Stimulated activated CD8-positive, alpha-beta memory T cell treated with anti-CD3 and anti-CD28 coated beads, Interleukin-4, amount 100 ng/mL, for 4 hours (primary cell): ENCODE results near the gene CTU1.

Source experiments
- DNase-seq, 2 donors: peaks; one replicate each; pipeline ENCODE4 v3.0.0-alpha.2; 2020; ENCODE audit warnings: low read depth in 2 of 2, low spot score in 1 of 2

The CTU1 gene

DNA sequence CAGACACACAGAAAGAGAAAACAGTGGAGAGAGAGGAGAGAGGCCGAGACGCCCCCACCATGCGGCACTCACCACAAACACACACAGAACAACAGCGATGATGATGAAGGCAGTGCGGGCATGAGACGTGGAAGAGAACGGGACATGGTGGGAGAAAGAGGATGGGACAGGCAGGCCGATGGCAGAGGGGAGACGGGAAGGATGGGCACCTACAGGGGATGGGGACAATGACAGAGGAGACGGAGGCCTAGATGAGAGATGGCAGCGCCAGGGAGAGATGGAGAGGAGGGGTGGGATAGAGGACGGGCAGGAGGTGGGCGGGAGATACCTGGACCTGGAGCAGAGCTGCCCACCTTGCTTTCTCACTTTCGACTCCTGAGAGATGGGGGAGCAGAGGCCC, 24.4 kb downstream of the CTU1 start:
- no peak for DNase-seq

DNA sequence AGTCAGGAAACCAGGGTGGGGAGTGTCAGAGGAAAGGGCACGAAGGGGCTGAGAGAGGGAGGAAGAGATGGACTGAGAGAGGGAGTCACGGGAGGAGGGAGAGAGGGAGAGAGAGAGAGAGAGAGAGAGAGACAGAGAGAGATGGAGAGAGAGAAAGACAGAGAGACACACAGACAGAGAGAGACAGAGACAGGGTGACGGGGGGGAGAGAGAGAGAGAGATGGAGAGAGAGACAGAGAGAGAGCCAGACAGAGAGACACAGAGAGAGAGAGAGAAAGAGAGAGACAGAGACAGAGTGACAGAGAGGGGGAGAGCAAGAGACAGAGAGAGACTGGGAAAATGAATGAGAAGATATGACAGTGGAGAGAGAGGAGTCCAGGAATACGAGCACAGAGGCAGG, 25.0 kb downstream of the CTU1 start:
- DNase-seq: no peak

DNA sequence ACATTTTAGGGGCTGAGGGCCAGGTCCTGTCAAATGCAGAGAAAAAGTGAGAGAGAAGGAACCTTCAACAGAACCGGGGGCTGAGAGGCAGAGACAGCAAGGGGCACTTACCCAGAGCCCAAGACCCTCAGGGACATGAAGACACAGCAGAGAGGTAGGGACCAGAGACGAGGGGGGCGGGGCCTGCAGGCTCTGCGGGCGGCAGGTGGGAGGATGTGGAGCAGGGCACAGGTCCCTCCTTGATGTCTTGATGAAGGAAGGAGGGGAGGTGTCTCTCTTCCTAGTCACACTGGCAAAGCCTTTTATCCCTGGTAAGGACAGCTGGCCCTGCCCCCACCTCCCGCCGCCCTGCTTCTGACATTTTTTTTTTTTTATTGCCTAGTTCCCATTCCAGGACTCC, 25.6 kb downstream of the CTU1 start, which contains the start of gene KLK14:
TSS of gene KLK14 (minus strand) at position 277 of the 400 bp plus-strand sequence. CDS start at position 4, 273 bp downstream.
- no peak for DNase-seq

DNA sequence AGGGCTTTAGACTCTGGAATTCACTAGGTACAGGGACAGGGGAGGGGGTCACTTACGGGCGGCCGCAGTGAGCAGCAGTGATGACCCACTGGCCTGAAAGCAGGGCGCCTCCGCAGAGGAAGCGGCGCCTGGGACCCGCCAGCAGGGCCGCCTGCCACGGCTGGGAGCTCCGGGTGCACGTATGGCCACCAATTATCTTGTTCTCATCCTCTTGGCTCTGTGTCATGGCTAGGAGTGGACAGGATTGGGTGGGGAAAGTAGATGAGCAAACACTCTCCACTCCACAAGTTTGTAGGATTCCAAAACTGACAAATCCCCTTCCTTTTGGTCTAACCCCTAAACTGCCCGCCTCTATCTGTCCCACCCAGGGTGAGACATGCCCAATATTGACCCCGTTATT, 26.7 kb downstream of the CTU1 start:
- DNase-seq: no peak

DNA sequence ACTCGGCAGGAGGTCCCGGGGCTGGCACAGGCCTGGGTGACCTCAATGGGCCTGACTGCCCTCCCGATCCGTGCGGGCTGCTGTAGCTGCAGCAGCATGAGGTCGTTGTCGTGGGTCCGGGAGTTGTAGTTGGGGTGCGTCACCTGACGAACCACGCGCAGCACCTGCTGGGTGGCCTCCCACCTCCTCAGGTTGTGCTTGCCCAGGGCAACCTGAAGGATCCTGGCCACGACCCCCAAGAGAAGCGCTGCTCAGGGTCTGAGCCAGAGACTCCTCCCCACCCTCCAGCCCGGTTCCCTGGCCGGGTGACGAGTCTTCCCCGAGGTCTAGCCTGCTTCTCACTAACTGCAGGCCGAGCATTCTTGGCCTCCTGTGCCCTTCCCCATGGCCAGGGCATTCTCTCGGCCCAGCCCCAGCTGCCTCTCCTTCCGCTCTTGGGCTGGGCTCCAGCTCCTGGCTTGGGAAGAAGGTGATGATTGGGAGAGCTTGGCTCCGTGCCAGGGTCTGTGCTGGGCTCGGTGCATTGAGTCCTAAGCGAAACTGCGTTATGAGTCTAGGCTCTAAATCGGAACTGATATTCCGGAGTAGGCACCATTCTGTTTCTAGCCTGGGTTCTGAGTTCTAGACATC, 28.6 kb downstream of the CTU1 start:
- no peak for DNase-seq

DNA sequence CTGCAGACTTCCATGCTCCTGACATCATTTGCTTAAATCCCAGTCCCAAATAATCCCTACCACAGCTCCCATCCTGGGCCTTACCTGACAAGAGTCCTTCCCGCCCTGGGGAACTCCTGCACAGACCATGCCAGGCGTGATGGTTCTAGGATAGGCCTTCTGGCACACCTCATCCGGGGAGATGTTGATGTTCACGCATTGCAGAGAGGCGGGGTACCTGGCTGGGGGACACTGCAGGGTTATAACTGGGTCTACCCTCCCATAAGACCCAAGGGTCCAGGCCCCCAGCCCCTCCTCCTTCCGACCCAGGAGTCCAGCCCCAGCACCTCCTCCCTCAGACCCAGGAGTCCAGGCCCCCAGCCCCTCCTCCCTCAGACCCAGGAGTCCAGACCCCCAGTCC, 29.5 kb downstream of the CTU1 start:
- DNase-seq: no peak

DNA sequence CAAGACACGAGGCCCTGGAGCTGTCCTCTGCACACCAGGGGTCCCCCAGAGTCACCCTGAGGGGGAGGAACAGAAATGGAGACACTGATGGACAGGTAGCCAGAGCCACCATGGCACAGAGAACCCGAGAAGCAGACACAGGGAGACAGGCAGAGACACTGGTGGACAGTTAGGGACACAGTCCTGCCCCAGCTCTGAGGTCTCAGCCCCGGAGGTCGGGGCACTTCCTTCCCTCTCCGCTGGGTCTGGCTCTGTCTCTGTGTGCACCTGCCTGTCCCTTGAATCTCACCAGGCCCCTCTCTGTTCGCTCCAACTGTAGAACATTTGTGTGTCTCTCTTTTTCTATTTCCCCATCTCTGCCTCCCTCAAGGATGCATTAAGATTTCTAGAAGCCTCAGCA, 30.1 kb downstream of the CTU1 start:
- DNase-seq: no peak

DNA sequence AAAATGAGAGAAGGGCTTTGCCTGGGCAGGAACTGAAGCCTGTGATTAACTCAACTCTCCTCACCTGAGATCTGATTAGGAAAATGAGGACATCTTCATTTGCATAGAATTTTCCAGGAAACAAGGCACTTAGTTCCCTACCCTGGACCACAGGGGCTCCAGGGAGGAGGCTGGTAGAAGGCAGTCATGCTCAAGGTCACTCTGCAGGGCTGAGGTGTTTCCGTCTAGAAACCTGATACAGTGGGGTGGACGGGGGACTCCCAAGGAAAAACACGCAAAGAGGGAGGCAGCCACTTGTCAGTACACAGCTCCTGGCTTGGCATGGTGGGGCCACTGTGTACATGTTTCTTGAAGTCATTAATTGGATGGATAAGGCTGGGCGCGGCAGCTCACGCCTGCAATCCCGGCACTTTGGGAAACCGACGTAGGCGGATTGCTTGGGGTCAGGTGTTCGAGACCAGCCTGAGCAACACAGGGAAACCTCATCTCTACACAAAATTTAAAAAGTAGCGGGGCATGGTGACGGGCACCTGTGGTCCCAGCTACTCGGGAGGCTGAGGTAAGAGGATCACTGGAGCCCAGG, 31.5 kb downstream of the CTU1 start:
- DNase-seq: no peak

DNA sequence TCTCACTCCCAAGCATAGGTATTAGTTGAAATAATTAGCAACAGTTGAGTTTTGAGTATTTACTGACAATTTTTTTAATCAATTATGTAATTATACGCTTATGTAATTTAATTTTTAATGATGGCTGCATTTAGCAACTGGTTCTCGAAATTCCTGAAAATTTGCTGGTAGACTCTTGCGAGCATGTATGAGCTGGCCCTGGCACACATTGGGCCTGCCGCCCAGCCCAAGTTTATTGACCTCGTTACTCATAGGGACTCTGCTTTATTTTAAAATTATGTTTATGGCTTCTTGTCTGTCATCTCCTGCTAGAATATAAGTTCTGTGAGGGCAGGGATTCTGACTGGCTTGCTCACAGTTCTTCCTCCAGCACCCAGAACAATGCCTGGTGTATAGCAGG, 32.2 kb downstream of the CTU1 start:
- DNase-seq: no peak

DNA sequence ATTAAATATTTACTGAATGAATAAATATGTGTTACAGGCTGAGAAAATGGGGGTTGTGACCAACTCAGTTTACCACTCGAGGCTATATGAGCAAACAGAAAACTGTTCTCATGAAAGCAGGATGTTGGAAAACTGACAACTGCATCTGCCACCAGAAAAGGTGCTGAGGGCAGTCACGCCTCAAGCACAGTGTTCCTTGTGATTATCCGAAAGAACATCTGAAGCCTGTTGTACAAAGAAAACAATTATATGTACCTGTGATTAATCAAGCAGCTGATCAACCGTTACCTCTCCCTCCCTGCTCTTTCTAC, 37.2 kb downstream of the CTU1 start:
- DNase-seq: no peak

DNA sequence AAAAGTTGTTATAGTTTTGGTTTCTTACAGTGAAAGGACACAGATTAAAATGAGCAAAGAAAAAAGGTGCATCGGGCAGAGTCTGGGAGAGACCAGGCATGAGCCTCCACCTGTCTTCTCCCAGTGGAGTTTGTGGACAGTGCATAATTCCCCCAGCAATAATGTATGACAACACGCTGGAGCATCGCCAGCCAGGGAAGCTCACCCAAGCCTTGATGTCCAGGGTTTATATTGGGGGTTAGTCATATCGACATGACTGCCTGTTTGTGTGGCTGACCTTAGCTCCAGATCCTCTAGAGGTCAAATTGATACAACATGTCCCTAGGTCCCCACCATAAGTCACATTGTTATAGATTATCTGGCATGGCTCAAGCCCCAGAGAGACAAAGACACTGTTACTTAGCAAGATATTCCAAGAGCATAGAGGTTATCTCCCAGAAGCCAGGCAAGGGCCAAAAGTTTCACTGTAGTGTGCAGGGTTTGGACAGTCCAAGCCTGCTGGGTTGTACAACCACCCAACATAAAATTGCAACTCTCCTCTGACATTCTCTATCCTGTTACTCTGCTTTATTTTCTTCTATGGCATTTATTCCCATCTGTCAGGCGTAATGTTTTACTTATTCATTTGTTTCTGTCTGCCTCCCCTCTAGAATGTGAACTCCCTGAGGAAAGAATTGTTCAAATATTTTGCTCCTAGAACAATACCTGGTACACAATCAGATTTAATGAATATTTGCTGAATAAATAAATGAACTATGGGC, 37.7 kb downstream of the CTU1 start:
- DNase-seq: no peak

DNA sequence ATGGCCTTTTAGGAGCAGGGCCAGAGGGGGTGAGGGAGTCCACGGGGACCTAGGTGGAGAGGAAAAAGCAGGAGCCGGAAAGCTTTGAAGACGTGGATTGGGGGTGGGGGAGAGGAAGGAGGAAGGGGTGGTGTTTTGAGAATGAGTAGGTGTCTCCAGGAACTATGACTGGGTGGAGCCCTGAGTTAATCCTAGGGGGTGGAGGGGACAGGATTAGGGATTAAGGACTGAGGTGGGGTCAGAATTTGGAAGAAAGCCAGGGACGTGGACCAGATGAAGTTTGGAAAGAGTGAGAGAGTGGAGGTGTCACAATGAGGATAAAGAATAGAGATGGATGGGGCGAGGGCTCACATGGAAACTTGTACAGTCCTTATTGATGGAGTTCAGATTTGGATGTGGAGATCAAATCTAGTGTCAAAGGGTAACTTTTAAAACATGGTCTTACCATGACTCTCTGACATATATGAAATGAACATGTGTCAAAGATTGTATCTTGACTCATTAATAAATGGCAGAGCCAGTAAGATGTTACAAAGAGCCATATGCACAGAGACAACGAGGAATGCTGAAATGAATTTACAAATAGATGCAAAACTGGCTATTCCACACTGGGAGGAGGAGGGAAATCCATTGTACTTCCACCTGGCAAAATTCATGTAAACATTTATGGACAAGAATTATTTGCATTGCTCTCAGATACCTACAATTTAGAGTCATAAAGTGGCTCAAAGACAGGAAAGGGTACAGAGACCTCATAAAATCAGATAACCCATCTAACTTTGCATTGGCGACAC, 41.6 kb downstream of the CTU1 start:
- no peak for DNase-seq

DNA sequence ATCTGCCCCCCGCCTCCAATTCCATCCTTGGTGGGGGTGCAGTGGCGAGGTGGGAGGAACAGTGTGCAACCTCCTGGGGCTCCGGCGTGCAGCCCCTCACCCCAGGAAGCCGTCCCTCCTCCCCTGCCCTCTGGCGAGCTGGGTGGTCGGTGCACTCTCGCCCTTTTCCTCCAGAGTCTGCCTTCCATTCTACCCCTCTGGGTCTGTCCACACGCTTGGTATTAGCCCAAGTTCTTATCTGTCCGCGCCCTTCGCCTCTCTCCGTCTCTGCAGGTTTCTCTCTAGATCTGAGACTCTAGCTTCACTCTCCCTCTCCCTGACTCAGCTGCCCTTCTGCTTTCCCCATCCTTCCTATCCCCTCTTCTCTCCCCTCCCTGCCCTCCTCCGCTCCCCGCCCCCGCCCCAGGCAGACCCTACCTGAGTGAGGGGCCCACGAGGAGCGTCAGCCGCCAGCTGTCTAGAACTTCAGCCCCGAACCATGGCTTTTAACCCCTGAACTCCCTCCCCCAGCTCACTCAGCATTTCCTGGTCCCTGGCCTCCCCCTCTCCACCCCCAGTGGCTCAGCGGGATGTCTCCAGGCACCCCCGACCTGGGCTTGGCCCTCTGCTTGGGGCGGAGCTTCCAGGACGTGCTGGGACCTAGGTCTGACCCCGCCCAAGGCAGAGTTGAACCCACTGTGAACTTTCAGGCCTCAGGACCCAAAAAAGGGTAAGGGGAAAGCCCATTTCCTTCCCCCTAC, 42.8 kb downstream of the CTU1 start:
- DNase-seq: no peak

DNA sequence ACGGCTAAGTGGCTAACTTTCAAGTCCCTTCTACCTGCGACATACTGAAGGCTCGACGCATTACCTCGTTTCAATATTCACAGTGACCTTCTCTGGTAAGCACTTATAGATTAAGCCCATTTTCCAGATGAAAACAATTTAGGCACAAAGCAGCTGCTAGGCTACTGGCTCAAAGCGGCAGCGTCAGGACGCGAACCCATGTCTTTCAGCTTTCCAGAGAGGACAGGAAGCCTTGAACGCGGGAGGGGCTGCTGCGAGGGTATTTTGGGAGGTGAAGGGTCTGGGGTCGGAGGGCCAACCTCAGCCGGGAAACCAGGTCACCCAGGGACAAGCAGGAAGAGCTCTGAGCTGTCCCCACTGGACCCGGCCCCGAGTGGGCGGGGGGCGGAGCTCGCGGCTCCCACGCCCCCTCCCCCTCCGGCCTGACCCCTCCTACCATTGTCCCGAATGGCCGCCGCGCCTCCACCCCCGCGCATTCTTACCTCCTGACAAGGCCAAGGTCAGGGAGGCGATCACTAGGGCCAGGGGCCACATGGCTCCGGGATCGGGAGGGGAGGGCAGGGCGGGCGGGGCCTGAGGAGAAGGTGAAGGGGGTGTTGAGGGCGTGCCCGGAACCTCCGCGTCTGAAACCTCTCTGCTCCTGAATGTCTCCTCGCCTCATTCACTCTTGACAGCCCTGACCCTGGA, 43.5 kb downstream of the CTU1 start, which contains the start of gene KLK13:
TSS of gene KLK13 (minus strand) at position 559 of the 687 bp plus-strand sequence. CDS start at position 534, 25 bp downstream.
- DNase-seq: no peak

DNA sequence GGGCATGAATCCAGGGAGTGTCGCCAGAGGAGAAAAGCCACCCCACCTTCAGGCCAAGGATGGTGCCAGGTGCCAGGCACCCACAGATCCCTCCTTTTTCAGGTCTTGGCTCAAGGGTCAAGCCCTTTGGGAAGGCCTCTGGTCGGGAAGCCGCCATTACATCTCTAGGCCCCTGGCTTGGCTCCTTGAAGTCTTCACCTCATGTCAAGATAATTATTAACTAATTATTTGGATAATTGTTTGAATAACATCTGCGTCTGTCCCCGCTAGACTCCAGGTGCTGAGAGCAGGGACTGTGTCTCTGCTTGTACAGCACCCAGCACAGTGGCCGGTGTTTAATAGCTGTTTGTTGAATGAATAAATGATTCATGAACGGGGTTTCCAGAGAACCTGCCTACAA, 44.5 kb downstream of the CTU1 start:
- no peak for DNase-seq

DNA sequence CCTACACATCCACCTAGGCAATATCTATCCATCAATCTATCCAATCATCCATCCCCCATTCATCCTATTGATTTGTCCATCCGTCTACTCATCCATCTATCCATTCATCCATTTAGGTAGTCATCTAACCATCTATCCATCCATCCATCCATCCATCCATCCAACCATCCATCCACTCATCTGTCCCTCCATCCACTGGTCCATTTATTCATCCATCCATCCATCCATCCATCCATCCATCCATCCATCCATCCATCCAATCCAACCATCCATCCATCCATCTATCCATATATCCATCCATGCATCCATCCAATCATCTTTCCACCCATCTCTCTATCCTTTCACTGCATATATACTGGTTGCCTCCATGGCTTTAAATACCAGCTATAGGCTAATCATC, 47.2 kb downstream of the CTU1 start:
- no peak for DNase-seq

DNA sequence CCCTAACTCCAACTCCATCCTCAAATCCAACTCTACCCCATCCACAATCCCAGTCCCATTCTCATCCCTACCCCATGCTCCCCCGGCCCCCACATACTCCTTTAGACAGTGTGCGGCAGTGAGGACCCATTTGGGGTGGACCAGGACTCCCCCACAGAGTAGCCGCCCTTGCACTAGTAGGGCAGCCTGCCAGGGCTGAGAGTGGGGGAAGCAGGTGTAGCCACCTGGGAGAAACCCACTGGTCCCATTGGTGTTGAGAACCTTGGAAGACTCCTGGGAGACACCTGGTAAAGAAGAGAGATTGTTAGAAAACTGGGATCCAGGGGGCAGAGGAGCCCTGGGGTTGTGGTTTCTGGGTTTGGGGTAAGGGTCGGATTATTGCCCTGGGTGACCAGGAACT, 47.9 kb downstream of the CTU1 start:
- DNase-seq: no peak

DNA sequence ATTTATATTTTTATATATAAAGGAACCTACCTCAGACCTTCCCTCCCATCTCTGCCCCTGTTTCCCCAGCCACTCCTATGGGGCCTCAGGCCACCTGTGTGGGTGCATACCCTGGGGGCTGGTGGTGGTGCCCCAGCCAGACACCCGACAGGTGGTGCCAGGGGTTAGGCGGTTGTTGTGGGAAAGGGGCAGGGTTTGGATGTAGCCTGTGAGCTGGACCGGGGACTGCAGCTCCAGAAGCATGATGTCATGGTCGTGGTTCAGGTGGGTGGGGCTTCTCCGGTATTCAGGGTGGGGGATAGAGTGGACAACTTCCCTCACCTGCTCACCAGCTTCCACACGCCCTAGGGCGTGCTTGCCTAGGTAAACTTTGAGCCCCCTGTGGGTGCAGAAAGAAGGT, 48.5 kb downstream of the CTU1 start:
- DNase-seq: no peak

DNA sequence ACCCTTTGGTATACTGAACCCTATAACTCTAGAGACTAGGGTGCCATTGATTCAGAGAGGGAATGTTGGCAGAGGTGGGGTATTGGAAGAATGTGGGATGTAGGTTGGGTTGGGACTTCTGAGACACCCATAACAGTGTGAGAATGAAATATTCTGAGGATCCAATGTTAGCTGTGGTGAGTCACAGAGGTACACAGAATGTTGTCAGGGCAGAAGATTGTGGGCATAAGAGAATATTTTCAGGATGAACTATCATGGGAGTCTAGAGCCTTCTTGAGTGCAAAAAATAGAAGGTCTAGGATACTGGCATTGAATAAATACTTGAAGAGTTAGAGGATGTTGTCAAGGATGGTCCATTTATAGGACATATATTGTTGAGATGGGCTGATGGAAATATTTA, 52.3 kb downstream of the CTU1 start:
- no peak for DNase-seq
